IPS-NIHi7 (cell line): Measurements from ENCODE around the gene C1QTNF6.
A peak's percentile ranks its signal among the peaks of the same experiment; 100 is the strongest.
"Not testable (repeated sequence)": the region's sequence is repeated elsewhere in the genome, so short reads cannot be mapped to it uniquely, and the experiment has no call there.

Experiments
- DNase-seq: peaks from one replicate; pipeline ENCODE4 v3.0.0; 2012; ENCODE audit warnings: mixed read lengths; ENCODE audit errors: extremely low spot score

Gene C1QTNF6

DNA sequence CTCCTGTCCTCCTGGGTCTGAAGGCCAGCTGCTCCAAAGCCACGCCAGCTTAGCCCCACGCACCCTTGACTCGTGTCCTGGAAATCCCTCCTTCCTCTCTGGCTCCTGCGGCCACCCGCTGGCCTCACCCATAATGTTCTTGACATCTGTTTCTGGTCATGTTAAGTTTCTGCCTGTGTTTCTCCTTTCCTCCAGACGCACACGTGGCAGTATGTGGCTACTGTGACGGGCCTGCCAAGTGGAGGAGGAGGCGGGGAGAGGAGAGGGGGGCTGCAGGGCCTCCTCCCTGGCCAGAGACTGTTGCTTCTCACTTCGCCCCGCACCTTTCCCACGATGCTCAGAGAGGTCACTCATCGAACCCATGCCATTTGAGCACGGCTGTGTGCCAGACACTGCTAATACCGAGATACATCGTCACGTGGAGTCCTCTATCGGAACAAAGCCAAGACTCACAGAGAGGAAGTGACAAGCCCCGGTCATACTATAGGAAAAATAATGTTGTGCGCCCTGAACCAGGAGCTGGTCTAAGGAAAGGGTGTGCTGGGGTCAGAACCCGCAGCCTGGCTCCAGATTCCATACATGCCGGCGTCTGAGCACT, 11.5 kb downstream of the C1QTNF6 start:
- no peak for DNase-seq

DNA sequence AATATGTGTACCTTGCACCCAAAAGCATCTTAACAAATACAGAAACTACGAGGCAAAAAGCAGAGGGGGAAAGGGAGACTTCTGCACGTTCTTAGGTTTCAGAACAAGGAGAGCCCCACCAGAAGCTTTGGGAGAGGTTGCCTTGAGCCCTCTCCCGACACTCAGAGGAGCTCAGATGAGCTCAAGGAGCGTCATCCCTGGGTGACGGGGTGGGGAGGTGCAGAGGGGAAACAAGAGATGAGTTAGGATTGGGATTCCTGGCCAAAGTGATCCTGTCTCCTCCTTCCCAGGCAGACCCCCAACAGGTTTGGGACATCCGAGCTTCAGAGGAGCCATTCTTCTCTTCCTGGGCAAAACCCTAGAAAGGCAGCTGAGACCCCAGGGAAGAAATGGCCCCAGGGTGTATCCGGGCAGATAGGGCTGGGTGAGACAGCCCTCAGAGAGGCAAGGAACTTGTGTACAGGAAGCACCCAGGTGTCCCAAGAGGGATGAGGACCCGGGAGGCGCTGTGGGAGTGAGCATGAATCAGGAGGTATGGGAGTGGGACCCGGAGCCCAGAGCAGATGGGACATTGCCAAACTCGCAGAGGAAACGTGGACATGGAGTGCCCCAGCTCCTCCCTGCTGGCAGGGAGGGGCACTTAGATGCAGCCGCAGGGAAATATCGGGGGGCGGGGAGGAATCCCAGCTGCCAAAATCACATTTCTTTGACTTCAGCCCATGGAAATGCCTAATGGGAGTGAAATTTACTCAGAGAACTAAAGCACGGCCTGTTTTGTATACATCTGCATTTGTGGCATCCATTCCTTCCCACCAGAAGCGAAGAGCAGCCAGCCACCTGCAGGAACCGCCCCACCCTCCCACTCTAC, 12.4 kb downstream of the C1QTNF6 start:
- DNase-seq, result no peak

DNA sequence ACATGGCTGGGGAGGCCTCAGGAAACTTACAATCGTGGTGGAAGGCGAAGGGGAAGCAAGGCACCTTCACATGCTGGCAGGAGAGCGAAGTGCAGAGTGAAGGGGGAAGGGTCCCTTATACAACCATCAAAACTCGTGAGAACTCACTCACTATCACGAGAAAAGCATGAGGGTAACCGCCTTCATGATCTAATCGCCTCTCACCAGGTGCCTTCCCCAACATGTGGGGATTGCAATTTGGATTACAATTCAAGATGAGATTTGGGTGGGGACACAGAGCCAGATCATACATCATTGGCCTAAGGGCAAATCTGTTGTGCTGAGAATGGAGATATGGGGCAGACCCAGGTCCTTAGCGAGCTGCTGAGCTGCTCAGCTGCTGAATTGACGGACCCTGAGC, 13.1 kb downstream of the C1QTNF6 start:
- DNase-seq, result no peak

DNA sequence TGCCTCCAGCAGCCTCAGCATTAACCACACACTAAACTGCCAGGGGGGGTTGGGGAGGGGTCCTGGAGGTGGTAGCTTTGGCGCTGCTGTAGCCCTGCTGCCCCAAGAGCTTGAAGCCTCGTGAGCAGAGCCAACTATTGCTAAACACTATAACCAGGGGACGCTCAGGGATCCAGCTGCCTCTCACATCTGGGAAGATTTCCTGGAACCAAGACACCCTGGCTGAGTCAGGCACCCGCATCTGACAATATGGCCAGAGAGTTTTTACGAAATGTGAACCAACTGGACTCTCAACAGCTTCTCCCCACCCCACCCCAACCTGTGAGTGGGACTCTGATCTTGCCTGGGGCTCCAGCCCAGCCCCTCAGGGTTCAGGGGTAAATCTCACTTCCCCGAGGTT, 14.3 kb downstream of the C1QTNF6 start:
- no peak for DNase-seq

DNA sequence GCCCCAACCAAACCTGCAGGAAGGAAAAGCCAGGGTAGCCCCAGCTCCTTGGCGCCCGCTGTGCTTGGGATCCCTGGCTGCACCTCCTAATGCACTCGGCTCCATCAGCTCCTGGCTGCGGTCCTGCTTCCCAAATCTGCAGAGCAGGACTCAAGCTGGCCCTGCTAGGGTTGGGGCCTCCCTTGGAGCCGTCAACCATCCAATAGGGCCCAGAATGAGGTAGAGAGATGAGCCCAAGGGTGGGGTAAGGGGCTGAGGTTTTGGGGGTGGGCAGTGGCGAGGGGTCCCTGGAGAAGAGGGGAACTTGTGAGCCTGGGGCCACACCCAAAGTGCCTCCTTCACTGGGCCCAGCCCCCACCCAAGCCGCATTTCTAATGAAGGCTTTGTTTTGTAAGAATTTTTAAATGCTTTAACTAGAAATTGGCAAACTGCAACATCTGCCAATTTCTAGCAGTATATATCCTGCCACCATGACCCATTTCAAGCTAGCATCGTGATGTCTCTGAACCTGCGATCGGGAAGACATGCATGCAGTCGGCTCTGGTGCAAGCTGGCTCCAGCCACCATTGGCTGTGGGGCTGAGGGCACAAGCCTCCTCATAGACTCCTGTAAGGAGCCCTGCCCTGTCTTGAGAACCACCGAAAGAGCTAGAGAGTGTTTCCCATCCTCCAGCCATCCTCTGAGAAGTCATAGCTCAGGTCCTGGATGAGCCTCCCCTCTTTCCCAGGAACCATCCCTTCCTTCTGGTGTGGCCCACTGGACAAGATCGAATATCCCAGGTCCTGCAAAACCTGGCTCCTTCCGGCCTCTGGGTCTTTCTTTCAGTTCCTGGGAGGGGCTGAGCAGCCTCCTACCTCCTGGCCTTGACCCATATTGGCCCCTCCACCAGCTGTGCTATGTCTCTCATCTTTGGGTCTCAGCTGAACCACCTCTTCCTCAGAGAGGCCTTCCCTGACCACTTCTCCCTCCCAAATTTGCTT, 15.5 kb downstream of the C1QTNF6 start:
- no peak for DNase-seq

DNA sequence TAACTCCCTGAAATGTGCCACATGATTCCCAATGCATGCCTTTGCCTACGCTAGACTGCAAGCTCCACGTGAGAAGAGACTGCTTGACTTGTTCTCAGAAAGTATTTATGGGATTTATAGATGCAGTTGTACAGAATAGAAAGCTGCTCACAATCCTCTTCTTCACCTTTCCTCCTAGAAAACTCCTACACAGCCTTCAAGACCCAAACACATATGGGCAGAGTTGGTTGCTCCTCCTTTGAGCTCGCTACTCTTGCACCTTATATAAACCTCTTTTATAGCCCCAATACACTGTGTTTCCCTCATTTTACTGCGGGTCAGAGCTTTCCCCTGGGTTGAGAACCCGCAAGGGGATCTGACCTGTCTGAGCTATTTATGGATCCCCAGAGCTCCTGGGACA, 16.4 kb downstream of the C1QTNF6 start:
- no peak for DNase-seq

DNA sequence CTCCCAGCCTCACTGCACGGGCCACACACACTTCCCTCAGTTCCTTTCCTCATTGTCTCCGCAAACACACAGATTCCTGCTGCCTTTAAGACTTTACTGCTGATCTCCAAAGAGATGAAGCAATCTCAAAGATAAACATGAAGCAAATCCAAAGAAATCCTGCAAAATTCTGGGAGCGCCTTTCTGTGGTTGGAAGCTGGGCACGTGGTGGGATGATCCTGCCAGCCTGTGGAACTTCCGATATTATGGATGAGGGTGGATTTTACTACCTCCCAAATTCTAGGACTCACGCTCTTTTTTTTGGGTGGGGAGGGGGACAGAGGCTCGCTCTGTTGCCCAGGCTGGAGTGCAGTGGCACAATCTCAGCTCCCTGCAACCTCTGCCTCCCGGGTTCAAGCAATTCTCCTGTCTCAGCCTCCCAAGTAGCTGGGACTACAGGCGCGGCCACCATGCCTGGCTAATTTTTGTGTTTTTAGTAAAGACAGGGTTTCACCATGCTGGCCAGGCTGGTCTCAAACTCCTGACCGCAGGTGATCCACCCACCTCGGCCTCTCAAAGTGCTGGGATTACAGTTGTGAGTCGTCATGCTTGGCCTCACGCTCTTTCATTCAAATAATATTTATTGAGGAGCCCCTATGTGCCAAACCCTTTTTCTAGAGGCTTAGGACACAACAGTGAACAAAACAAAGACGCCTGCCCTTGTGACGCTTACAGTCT, 17.2 kb downstream of the C1QTNF6 start:
- not testable (repeated sequence) for DNase-seq

DNA sequence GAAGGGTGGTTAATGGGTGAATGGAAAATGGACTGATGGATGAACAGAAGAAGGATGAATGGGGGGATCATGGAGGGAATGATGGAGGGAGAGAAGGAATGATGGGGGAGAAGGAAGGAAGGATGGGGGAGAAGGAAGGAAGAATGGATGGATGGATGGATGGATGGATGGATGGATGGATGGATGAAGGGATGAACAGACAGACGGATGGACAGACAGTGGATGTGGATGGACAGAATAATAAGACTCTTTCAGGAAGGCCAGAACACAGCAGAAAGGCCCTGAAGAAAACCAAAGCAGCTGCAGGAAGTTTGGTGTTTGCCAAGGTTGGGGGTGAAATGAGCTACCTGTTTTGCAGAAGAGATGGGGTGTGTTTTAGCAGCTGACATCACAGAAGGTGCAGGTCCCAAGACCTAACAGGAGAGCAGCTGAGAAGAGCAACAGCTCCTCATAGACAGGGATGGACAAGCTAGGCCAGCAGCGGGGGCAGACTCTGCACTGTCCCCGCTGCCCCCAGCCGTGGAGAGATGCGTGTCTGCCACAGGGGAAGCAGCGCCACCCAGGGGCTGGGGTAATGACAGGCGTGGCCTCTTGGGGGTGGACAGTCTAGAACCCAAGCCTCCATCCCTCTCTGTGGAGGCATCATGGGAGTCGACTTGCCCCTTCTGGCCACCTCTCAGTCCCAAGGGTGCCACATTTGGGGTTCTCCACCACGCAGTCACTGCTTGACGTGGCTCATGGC, 17.9 kb downstream of the C1QTNF6 start:
- DNase-seq, result no peak

DNA sequence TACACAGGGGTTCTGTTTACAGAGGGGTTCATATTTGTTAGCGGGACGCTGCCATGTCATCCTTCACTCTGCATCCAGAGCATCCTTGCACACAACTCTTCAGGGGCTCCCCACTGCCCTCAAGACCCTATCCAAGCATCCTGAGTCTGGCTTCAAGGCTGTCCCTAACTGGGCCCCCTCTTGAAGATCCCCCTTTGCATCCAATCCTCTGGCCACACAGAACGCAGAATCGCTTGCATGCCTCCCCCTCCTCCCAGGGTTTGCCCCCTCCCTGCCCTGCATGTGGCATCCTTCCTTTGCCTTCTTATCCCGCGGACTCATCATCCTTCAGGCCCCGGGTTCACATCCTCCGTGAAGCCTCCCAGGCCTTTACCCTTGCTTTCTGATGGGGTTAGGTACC, 18.6 kb downstream of the C1QTNF6 start:
- no peak for DNase-seq

DNA sequence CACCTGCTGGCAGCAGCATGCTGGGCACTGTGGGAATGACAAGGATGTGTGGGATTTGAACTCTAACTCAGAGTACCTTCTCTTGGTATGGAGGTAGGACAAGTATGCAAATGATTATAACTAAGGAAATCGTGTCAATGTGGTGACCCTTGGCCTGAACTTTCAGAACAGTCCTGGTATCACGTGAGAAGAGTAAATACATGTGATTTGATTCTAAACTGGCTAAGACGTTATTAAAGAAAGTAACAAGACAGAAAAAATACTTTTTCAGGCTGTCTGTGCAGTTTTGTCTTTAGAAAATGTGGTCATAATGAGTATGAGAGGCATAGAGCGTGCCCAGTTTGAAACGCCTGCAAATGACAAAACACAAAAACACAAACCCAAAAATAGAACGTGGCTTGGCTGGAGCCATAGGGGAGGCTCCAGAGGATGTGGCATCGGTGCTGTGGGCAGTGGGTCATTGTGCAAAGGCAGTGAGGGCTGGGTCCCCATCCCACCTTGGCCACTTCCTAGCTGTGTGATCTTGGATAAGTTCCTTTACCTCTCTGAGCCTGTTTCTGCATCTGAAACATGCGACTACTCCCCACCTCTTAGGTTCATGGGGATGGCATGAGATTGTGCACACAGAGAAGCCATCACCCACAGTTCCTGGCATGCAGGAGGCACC, 19.9 kb downstream of the C1QTNF6 start:
- no peak for DNase-seq

DNA sequence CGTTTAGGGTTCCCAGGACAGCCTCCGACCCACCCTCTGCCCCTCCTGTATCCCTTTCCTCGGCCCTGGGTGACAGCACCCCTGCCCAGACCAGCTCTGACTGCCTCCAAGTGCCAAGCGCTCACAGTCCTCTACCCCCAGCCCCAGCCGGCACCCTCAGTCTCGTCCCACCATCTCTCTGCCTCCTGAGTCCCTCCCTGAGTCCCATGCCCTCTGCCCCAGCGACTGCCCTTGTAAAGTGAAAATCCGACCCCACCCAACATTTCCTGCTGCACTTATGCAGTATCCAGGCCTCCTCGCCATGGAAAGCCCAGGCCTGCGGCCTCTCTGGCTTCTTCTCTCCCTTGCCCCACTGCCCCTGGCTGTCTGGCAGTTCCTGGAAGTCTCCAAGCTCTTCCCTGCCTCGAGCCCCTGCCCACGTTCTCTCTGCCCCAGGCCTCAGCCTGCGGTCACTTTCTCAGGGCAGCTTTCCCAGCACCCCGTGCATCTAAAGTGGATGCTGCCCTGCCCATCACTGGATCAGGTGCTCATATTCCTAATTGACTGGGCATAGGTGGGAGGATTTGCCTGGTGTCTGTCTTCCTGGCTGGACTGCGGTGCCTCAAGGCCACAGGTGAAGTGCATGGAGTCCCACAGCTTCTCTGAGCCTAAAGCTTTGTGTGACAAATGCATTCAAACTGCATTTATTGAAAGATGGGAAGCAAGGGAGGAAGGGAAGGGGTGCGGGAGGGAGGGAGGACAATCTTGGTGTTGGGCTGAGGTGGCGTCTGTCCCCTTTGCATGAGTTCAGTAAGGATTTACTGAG, 20.7 kb downstream of the C1QTNF6 start:
- DNase-seq, result no peak

DNA sequence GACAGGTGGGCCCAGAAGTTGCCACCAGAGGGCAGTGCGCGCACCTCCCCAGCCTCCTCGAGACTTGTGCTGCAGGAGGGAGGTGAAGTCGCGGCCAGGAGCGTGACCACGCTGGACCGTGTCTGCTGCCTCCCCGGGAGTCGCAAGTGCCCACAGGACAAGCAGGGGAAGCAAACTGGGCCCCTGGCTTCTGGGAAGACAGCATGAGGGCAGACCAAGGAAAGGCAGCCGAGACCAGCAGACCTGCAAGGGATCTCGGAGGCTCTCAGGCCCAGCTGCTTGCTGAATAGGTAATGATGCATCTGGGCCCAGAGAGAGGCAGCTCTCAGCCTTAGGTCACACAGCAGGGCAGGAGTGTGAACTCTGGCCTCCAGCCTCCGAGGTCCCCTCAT, 21.4 kb downstream of the C1QTNF6 start:
- peak; percentile 92 for DNase-seq

DNA sequence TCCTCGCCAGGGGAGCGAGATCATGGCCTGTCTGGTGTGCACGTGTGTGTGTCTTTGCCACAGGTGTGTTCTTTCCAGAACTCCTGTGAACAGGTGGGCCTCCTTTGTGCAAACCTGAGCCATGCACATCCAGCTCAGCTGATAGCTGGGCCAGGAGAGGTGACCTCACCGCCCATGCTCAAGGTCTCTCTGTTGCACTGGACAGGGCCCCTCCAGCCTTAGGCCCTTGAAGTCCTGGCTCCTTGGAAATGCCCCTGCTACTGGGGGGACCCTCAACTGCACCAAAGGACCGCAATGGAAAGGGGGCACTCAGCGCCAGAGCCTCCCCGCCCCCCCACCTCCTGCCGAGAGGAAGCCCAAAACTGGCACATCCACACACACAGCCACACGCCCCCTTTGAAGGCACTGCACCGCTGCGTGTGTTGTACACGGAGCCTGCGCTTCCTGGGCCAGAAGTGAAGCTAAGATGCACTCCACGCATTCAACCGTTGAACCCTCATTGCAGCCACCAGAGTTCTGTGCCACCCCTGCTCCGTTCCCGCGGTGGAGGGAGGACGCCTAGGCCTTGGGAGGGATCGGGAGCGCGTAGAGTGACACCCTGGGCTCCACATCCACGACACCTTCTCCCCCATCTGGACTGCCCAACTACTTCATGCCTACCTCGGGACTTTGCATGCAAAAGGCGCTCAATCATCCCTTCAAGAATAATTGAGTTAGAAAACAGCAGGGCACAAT, 21.9 kb downstream of the C1QTNF6 start:
- DNase-seq, result no peak

DNA sequence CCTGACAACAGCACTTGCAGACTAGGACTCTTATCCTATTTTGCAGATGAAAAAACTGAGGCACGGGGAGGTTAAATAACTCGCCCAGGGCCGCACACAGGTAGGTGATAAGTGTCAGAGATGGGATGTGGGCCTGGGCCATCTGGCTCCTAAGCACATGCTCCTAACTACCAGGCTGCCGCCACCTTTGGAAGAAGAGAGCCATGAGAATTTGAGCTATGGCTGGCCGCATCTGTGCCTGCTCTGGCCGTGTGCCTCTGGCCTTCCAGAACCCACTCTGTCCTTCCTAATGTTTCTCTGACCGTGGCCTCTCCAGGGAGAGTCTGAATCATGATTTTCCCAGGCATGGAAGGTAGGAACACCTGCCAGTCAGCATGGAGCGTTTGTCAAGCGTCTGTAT, 23.0 kb downstream of the C1QTNF6 start:
- no peak for DNase-seq

DNA sequence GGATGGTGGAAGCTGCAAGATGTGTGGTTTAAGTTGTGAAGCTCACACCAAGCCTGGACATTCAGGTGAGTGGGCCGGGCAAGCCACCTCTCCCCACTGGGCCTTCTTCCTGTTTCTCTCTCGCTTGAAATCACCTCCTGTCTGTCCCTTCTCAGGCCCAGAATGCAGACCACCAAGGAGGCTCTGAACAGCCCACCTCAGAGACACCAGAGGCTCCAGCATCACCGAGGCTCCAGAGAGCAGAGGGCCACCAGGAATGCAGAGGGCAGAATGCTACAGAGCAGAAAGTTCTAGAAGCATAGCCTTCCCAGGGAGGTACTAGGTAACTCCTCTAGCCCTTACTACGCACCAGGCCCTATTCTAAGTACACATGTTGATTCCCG, 23.6 kb downstream of the C1QTNF6 start:
- no peak for DNase-seq

DNA sequence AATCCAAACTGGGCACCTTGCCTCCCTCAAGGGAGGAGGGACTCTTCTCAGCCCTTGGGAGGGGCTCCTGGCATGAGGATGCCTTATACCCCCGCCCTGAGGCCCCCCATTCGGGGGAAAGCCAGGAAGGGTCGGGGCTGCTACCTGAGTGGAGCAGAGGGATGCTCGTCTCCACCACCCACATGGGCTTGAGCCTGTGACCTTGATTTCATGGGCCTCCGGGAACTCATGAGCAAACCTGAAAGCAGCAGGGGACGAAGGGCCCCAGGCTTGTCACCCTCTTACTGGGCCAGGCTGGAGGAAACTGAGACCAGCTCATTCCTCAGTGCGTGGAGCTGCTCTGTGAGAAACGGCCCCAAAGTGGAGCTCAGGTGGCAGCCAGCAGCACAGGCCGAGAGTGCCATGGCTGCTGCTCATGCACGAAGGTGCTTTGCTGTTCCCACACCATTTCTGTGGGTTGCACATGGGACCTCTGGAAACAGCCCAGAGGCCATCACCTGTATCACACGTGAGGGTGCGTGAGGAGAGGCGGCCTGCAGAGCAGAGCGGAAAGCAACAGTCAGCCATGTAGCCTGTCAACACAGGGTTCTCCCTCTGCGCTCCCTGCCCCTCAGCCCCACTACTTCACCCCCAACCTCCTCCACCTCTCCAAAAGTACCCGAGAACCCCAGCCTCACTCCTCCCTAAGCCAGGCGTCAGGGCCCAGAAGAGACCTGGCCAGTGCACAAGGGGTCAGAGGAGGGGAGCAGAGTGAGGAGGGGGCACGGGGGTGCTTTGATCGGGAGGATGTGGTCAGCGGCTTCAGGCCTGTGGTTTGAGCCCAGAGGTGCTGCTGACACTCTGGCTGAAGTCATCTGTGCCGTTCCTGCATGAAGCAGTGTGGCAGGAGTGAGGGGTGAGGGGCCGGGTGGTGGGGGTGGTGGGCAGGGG, 24.2 kb downstream of the C1QTNF6 start:
- DNase-seq, result no peak

DNA sequence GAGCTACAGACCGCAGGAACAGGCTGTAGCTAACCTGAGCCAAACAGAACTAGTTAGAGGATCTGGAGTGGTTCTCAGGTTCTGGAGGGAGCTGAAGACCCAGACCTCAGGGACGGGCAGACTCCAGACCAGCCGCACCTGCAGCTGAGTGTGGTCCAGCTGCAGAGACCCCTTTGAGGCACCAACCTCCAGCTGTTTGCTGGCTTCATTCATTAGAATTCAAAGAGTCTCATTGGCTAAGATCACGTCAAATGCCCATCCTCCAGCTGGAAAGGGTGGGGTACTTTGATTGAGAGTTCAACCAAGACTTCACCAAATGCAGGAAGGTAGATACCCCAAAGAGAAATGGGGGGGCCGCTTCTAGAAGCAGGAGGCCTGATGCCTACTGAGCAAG, 25.0 kb downstream of the C1QTNF6 start:
- DNase-seq, result no peak
